TTC549 (cell line): ENCODE measurements around the gene ASTN1.

Experiments used
- FAIRE-seq: peaks from 2 replicates; lab custom pipeline; 2012; peaks lifted over from hg19 to GRCh38; lab: Jason Lieb, UNC

ASTN1 gene

DNA sequence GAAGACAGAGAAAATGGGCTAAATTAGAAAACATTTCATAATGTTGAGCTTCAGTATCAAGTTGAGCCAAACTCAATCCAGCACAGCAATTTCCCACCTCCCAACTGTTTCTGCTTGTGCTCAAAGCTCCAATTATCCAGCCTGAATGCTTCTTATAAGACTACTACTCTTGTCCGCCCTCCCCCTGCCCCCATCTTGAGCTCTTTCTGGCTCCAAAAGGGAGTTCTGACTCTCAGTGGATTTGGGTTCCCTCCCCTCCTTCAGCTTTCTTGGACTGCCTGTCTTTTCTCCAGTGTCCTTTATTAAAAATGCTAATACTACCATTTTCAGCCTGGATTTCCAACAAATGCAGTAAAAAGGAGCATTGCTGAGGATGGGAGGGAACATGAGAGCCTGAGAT is 174.8 kb downstream of the ASTN1 start:
- FAIRE-seq: no peak

DNA sequence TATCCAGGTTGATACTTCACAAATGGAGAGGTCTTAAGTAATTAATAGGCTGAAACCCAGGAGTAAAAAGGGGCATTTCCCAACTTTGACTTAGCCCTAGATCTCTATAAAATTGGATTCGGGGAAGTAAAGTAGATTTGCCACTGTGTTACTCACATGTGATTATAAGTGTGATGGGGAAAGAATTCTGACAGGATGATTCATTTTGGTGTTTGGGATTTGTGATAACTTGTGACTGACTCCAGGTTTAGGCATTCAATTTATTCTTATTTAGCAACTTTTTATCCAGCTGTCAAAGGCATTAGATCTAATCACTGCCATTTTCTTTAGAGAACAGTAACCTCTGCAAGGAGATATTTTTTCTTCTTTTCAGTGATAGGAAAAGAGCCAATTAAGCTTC is 175.5 kb downstream of the ASTN1 start:
- FAIRE-seq: no peak

DNA sequence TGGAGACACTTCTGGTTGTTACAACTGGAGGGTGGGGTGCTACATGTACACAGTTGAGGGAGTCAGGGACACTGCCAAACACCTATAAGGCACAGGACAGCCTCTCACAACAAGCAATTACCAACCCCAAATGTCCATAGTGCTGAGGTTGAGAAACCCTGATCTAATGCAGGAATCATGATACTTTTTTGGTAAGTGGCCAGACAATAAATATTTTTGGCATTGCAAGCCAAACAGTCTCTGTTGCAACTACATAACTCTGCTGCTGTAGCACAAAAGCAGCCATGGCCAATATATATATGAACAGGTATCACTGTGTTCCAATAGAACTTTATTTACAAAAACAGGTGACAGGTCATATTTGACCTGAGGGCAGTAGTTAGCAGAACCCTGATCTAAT is 177.5 kb downstream of the ASTN1 start:
- FAIRE-seq: no peak

DNA sequence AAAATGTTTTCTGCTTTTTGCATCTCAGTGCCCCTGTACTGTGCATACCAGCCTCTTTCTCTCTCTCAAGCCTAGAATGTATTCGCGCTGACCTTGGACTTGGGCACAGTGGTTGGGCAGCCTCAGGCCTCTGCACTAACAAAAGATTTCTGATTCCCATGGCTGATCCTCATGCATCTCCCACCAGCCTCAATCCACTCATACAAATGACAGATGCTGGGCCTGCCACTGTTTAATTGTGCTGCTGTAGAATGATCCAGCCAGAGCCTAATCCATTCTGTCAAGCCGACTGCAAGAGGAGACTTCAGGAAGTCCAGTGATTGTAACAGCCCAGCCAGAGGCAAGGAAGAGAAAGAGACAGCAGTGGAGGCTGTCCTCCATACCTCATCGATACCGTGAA is 180.8 kb downstream of the ASTN1 start:
- FAIRE-seq: no peak

DNA sequence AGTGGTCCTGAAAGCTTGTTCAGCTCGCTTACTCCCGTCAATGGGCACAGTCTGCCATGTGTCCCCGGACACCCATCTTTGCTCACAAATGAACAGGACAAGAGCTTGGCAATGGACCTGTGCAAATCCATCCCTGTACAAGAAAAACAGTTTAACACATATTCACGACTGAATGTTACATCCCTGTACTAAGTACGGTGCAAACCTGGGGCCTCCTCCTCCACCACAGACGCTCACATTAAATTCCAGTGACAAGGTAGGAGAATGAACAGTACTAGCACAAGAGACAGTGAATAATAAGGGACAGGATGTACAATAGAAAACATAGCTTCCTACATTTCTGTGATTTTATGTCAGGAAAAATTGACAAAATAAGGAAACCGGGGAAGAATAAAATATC is 187.7 kb downstream of the ASTN1 start:
- FAIRE-seq: no peak

DNA sequence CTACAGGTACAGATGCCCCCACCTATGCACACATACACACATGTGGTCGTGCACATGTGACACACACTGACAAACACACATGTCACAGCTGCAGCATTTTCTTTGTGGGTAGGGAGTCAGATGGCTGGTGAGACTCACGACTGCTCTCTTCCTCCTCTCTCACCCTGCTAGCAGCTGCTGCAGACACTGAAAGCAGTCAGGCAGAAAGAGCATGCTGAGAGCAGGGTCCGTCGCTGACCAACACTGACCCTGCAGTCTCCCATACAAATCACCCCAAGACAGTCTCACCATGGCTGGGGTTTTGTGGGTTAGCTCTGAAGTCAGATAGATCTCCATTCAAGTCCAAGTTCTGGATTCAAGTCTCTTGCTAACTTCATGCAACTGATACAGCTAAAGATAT is 188.3 kb downstream of the ASTN1 start:
- no peak for FAIRE-seq

DNA sequence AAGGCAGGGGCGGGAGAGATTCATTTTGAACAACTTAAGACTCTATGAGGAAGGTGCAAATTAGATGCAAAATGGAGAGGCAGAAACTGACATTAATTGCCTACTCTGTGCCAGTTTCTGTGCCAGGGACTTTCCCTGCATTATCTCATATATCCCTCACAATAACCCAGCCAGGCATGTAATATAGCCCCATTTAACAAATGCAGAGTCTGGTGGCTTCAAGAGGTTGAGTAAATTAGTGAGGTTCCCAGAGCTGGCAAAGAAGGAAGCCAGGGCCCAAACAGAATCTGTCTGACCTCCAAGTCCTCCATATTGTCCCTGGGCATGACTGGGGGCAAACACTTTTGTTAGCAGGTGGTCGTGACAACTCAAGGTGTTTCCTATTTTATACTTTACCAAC is 199.8 kb downstream of the ASTN1 start:
- FAIRE-seq: no peak

DNA sequence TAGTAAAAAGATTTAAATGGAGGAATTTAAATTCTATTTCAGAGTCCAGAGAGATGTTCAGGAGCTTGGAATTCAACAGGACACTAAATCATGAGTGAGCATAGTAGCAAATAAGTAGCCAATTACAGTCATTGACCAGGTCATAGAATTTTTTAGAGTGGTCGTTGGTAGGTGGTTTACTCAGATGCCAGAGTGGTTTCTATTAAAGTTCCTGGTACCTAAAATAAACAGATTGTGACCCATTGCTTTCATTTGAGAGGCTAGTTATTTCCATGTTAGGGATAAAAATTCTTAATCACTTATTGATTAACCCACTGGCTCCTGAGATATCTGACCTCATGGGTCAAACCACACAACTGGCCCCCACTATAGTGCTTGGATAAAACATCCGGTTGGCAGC is 201.3 kb downstream of the ASTN1 start:
- no peak for FAIRE-seq

DNA sequence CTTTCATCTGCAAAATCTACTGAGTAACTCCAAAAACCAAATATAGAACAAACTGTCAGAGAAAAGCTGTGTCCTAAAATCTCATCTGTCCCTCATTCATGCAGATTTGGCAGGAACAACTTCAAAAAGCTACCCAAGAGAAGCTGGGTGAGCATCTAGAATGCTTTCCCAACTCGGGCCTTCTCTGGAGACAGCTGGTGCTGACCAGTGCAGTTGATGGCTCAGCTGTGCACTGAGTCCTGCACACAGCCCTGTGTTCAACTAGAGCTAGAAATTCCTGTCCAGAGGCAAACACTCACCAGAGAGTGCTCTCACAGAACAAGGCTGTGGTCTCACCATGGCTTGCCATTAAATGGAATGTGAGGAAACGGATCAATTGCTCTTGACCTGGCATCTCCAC is 202.8 kb downstream of the ASTN1 start:
- FAIRE-seq: no peak

DNA sequence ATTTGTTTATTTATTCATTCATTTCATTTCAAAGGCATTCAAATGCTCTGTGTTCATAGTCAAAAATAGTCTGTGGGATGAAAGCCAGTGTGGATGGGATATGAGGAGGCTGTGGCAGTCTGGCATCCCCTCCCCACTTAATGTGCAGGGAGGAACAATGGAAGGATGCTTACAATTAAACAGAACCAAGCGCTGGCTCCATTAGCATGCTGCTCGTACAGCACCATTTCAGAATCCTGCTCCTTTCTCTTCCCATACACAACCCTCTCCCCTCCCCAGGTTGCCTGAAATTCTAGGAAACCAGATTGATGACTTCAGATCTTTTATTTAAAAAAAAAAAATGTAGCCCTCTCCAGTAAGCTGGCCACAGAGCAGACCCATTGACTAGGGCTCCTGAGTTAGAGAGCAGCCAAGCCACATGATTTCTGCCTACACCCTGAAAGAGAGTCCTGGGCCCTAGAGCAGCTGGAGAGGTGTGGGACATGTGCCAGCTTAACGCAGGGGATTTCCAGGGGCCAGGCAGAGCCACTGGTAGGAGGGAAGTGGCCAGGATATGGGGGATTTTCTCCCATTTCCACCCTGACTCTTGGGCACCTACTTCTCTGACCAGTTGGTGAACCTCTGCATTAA is 205.2 kb downstream of the ASTN1 start:
- no peak for FAIRE-seq

DNA sequence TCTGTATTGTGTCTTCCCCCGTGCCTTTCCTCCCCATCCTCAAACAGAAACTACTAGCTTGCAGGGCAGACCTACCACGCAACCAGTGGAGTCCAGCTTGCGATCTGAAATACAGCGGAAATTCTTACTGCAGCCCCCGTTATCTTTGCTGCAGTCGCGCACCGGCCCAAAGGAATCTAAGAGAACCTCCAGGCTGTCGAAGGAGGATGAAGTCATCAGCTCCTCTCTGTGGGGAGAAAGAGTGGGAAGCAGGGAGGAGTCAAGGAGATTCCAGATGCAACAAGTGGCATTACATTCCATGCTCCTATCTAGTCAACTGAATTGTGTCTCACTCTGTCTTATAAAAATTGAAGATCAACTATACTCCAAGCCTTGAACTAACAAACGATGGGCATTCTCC is 206.9 kb downstream of the ASTN1 start:
- FAIRE-seq: no peak

DNA sequence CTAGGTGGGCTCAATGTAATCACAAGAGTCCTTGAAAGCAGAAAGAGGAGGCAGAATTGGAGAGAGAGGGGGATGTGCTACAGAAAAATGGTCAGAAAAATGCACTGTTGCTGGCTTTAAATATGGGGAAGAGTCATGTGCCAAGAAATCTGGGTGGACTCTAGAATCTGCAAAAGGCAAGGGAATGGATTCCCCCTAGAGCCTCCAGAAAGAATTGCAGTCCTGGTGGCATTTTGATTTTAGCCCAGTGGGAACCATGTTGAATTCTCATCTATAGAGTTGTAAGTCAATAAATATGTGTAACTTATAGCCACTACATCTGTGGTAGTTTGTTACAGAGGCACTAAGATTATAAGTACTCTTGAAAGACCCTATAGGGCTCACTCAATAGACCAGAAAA is 210.3 kb downstream of the ASTN1 start:
- FAIRE-seq: no peak

DNA sequence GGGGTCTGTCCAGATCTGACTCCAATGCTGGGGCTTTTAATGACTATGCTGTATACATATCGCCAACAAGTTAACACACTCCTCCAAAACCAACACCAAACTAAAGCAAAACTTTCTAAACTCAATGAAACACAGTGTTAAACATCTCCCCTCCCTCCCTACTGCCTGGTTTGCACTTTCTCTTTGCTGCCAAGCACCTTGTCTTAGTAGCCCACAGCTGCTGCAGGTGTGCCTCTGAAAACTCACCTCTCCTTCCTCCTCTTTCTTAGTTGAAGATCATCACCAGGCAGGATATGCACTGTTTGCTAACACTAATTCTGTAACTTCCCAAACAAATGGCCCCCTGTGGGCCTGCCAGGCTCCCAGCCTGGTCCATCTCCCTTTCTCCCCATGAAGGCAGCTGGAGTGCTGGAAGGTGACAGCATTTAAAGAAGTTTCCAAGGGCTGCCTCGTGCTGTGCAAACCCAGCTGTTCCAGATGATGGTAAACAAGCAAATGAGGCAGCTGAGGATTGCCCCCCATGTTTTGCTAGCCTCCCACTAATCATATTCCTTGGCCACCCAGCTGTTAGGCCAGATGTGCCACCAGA is 213.7 kb downstream of the ASTN1 start:
- no peak for FAIRE-seq

DNA sequence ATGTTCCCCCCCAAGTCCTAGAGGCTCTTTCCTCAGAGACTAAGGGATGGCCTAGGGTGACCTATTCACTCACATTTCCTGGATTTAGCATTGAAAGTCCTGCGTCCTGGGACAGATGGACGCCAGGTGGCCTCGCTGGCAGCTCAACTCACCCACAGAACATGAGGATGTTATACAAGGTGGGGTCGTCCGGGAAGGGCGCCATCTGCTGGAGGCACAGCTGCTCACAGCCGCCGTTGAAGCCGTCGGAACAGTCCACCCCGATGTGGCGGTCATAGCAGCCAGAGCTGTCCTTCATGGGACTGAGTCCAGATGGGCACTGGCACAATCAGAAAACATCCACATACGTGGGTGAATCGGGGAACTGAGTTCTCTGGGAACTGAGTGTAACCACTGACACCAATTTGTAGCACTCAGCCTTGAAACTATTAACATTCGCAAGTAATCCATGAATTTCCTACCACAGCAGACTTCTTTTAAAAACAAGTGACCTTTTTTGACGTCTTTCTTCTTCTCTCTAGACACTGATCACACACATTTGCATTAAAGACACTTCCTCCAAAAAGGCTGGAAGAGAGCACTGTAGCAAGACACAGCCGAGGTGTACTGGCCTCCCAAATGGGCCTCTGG is 215.4 kb downstream of the ASTN1 start:
- FAIRE-seq: peak; percentile 3

DNA sequence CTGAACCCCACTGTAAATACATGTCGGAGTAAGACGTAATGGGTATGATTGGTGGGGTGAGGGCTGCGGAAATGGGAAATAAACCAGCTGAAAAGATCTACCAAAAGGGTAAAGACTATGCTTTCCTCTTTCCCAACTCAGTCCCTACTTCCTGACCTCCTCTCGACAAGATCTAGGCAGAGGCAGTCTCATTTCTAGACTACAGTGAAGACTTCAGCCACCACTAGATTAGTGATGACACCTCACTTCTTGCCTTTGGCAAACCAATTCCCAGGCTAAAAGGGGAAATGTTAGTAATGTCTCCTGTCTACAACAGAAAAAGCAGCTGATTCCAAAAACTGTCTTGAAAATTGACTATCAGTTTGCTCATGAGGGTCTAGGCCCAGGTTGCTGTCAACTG is 219.9 kb downstream of the ASTN1 start:
- FAIRE-seq: no peak

DNA sequence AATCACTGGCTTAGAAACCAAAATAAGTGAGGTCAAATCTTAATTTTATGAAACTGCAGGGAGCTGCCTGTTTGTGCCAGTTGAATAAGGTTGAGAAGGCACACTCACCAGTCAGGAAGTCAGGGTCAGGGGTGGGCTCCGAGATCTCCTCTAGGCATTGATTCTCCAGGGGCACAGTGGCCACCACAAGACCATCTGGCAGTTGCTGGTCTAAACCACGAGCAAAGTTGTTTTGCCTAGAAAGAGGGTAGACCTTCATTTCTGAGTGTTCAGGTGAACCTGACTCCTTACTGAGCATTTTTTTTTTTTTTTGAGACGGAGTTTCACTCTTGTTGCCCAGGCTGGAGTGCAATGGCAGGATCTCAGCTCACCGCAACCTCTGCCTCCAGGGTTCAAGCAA is 220.7 kb downstream of the ASTN1 start:
- FAIRE-seq: no peak

DNA sequence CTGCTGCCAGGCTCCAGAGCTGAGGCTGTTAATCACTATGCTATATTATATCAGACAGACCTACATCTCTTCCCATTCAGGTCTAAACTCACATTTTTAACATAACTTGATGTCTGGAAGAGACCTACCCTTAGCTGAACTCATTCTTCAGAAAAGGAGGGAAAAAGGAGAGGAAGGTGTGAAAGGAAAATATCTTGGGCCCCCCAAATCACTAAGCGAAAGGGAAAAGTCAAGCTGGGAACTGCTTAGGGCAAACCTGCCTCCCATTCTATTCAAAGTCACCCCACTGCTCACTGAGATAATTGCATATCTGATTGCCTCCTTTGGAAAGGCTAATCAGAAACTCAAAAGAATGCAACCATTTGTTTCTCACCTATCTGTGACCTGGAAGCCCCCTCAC is 222.2 kb downstream of the ASTN1 start:
- no peak for FAIRE-seq

DNA sequence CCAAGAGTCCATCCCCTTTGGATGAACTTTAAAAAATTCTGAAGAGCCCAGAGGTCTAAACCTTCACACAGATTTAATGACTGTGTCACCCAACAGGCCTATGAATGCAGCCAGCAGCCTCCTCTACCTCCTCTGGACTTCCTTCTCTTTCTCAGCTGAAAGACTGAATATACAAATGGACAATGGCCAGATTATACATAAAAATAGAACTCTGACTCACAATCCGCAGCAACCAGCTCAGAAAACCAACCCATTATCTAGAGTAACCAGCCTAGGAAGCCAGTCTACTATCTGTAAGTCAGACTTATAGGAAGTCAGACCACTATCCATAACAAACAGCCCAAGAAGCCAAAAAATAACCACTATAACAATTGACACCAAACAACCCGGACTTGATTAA is 224.5 kb downstream of the ASTN1 start:
- FAIRE-seq: no peak

DNA sequence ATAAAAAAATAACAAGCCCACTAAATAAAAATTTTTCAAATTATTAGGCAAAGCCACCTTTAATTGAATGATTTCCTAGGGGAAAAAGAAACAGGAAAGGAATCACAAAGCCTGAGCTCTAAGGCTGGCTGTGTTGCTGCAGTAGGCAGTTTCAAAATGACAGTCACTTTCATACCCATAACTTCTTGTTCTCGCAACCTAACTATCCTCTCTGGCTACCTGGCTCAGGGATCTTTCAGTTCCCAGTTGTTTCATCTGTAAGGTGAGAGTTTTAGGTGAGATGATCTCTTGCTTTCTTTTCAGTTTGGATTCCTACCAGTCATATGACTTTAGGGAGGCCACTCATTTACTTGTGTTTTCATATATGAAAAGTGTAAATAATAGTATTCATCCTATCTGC is 226.1 kb downstream of the ASTN1 start:
- no peak for FAIRE-seq

DNA sequence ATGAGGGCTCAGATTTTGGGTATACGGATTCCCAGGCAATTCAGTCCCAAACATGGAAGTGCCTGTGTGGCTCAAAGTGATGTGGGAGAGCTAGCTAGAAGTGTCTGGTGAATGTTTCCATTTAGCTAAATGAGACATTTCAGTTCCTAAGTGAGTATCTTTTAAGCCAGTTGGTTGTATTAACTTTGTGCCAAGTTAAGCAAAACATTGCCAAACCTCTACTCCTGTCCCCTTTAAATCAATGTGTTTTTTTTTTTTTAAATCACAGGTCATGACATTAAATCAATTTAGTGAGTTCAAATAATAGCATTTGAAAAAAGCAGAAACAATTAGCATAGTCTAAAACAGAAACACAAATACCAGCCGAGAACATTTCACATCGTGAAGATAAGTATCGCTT is 230.1 kb downstream of the ASTN1 start:
- no peak for FAIRE-seq

DNA sequence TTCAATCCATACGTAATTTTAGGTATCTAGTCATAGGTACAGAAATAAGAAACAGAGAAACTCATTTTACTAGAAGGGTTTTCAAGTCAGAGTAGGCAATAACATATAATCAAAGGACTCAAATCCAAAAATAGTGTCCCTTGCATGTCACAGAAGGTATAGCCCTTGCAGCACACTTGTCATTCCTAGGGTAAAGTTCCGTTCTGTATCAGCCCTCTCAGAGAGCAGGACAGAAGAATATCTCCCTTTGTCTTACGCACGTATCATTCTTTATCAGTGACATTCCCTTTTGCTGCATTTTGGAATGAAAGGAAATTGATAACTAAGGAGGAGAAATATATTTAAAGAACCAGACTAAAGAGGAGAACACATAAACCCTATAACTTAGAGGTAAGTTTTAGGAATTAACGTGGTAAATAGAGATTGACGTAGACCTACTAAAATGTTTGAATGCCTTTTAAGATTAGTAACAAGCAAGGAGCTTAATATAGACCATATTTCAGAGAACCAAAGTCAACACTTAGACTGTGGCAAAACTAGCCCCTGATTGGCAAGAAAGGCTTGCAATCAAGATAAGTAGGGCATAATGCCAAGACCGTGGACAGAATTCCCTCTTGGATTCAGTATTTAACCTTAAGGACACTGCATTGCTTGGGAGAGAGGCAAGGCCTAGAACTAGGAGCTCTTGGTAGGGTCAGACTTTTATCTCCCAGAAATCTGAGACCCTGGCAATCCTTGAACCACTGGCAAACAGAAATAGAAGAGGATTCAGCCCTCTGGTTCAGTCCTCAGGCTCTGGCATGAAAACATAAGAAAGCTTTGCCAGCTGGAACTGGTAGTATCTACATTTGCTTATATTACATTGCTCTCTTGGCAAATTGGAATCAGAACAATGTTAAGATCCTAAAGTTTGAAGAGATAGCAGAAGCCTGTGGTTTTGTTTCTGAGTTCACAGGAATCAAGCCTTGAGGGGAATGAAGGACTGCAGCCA is 232.1 kb downstream of the ASTN1 start:
- FAIRE-seq: no peak

DNA sequence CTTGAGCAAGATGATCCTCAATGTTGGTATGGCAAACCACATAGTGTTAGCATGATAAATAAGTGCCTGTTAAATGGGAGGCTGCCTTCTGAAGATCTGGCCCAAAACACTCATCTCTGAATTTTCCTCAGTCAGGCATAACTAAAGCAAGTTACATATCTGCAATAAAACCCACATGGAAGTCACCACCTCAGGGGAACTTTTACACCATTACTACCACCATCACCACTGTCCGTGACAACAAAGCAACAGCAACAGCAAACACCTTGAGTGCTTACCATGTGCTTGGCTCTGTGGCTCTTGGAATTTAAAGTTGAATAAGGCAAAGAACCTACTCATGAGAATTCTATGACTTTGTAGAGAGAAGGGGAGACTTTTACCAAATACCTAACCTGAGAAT is 233.0 kb downstream of the ASTN1 start:
- FAIRE-seq: no peak
